PFSK-1 (cell line): ENCODE data around the gene WNT6.

Experiments used
- SIN3A ChIP-seq: IDR thresholded peaks from 2 replicates; pipeline ENCODE4 v1.6.1; 2012; ENCODE audit warnings: mild to moderate bottlenecking, low read length, moderate library complexity, borderline replicate concordance; ENCODE audit not compliant: insufficient read depth
- TAF1 ChIP-seq: IDR thresholded peaks from 2 replicates; pipeline ENCODE4 v1.6.1; 2012; ENCODE audit warnings: low read length, control low read depth, borderline replicate concordance; ENCODE audit not compliant: insufficient read depth
- TF ChIP-seq, protein P1 (sequence below), 2 experiments: IDR thresholded peaks; 2 replicates each; pipeline versions ENCODE4 v1.6.1 to v1.8.0; 2011 to 2012; ENCODE audit warnings: low read depth in 2 of 2, low read length in 2 of 2, control low read depth in 1 of 2, inconsistent platforms in 1 of 2, mild to moderate bottlenecking in 1 of 2, moderate library complexity in 1 of 2; ENCODE audit not compliant: insufficient read depth in 1 of 2

DNA sequence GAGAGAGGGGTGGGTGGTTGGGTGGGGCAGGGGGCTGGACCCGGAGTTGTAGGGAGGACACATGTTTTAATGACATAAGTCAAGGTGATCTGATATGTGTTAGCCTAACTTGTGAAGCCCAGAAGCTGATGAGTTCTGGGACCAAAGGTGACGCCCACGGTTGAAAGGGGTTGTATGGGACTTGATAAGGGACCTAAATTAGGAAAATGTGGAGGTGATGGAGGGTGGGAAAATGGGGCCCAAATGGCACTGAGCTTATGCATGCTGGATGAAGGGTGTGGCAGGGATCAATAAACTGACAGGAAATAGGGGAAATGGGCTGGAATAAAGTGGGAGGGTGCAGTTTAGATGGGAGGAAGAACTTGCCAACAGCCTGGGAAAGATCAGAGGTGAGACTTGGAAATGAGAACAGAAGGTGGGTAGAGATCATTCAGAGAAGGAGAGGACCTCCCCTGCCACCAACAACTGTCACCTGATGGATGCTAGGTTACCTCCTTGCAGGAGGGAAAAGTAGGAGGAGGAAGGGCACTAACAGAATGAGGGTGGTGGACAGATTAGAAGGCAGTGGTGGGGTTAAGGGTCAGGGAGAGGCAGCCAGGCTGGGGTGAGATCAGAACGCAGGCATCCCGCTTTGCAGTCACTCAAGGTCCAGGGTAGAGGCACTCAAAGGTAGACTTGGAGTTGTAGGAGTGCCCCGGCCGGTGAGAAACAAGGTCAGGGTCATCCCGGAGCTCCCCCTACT, 36.3 kb downstream of the WNT6 start:
- no peak for TF ChIP-seq TAF1
- TF ChIP-seq SIN3A = no peak
- TF ChIP-seq, protein P1, sequence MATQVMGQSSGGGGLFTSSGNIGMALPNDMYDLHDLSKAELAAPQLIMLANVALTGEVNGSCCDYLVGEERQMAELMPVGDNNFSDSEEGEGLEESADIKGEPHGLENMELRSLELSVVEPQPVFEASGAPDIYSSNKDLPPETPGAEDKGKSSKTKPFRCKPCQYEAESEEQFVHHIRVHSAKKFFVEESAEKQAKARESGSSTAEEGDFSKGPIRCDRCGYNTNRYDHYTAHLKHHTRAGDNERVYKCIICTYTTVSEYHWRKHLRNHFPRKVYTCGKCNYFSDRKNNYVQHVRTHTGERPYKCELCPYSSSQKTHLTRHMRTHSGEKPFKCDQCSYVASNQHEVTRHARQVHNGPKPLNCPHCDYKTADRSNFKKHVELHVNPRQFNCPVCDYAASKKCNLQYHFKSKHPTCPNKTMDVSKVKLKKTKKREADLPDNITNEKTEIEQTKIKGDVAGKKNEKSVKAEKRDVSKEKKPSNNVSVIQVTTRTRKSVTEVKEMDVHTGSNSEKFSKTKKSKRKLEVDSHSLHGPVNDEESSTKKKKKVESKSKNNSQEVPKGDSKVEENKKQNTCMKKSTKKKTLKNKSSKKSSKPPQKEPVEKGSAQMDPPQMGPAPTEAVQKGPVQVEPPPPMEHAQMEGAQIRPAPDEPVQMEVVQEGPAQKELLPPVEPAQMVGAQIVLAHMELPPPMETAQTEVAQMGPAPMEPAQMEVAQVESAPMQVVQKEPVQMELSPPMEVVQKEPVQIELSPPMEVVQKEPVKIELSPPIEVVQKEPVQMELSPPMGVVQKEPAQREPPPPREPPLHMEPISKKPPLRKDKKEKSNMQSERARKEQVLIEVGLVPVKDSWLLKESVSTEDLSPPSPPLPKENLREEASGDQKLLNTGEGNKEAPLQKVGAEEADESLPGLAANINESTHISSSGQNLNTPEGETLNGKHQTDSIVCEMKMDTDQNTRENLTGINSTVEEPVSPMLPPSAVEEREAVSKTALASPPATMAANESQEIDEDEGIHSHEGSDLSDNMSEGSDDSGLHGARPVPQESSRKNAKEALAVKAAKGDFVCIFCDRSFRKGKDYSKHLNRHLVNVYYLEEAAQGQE (IDR thresholded peaks at IDR 0.05; ENCODE audit: insufficient read depth in 1 of 2, low read depth in 2 of 2, low read length in 2 of 2) = no peak
